Chondrocyte (in vitro differentiated cells): ENCODE results near the gene AK1. TPM values are rescaled to one million over a fixed set of nuclear protein-coding genes. Genes with fewer than 3 reads are reported as not detected.
"Not testable (repeated sequence)": the region's sequence is repeated elsewhere in the genome, so short reads cannot be mapped to it uniquely, and the experiment has no call there.

ENCODE experiments used
- DNase-seq: peaks from one replicate; pipeline ENCODE4 v3.0.0; 2021; ENCODE audit warnings: mixed read lengths, low spot score
- H3K27ac Mint-ChIP-seq: one replicate; pipeline ENCODE4 v1.8.0; 2021; ENCODE audit warnings: mild to moderate bottlenecking, moderate library complexity, mixed read lengths; ENCODE audit not compliant: unreplicated experiment
- H3K27me3 Mint-ChIP-seq: 2 replicates; pipeline ENCODE4 v1.8.0; 2021; ENCODE audit warnings: low read depth, mixed read lengths
- H3K36me3 Mint-ChIP-seq: 2 replicates; pipeline ENCODE4 v1.8.0; 2021; ENCODE audit warnings: low read depth, mixed read lengths
- H3K4me1 Mint-ChIP-seq: 2 replicates; pipeline ENCODE4 v1.8.0; 2021; ENCODE audit warnings: low read depth, mild to moderate bottlenecking, mixed read lengths
- H3K4me3 Mint-ChIP-seq: one replicate; pipeline ENCODE4 v1.8.0; 2021; ENCODE audit warnings: mild to moderate bottlenecking, moderate library complexity, mixed read lengths; ENCODE audit not compliant: unreplicated experiment
- H3K9me3 Mint-ChIP-seq: 2 replicates; pipeline ENCODE4 v1.8.0; 2021; ENCODE audit warnings: low read depth, mixed read lengths
- total RNA-seq: library from RNA; stranded (reverse); gene quantifications from 3 replicates; pipeline ENCODE4 v1.2.1, GENCODE V29; 2021
- TF ChIP-seq, protein P1 (sequence below): fragments of 200-600 bp; sonication (generic); IDR thresholded peaks from 2 replicates; pipeline ENCODE4 v1.5.0; 2021; ENCODE audit warnings: antibody characterized with exemption, mild to moderate bottlenecking, moderate library complexity

The AK1 gene
- total RNA-seq, 1 donor from 2014 or later: 77.2 TPM

DNA sequence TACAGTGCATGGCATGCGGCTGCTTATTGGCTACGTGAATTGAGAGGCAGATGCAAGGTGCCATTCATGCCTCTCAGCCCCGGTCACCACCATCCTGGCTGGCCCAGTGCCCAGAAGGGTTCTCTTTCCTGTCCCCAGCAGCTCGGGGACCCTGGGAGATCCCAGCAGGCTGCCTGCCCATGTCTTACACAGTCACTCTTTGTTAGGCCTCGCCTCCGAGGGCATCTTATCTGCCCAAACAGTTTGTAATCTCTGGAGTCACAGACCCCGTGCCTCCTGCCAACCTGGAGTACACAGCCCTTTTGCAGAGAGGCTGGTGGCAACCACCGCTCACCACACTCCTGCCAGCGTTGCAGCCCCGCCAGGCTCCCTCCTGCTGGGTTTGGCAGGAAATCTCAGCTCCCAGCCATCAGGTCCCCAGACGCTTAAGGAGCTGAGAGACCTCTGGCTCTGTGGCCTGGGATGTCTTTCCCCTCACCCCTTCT, 7.0 kb upstream of the AK1 start:
- Mint-ChIP-seq H3K4me3 (no peak overlapping the region), H3K4me1 (peaks cover 24% of the 10 kb centered on the region), H3K36me3 (peaks cover 15% of the 10 kb centered on the region), H3K27me3 (no peaks in the 10 kb centered on the region), H3K27ac (peak overlapping the region; percentile 87), H3K9me3 (no peaks in the 10 kb centered on the region)
- peak; percentile 82 for DNase-seq
- TF ChIP-seq, protein P1, sequence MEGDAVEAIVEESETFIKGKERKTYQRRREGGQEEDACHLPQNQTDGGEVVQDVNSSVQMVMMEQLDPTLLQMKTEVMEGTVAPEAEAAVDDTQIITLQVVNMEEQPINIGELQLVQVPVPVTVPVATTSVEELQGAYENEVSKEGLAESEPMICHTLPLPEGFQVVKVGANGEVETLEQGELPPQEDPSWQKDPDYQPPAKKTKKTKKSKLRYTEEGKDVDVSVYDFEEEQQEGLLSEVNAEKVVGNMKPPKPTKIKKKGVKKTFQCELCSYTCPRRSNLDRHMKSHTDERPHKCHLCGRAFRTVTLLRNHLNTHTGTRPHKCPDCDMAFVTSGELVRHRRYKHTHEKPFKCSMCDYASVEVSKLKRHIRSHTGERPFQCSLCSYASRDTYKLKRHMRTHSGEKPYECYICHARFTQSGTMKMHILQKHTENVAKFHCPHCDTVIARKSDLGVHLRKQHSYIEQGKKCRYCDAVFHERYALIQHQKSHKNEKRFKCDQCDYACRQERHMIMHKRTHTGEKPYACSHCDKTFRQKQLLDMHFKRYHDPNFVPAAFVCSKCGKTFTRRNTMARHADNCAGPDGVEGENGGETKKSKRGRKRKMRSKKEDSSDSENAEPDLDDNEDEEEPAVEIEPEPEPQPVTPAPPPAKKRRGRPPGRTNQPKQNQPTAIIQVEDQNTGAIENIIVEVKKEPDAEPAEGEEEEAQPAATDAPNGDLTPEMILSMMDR: no peak

DNA sequence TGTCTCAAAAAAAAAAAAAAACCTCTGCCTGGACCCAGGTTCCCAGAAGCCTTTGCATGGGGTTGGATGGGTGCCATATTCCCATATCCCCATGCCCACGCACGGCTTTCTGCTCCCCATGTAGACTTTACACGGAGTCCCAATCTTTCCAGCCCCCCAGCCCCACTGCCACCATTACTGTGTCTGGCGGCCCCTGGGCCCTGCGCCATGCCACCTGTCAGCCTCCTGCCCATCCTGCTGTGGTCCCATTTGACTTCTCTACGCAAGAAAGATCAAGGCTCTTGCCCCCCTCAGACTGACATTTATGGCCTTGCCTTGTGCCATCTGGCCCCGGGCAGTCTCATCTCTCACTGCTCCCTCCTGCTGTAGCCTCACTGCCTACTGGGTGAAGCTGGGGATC, 6.5 kb upstream of the AK1 start:
- H3K27ac Mint-ChIP-seq: peak overlapping the region; percentile 27
- H3K27me3 Mint-ChIP-seq: no peaks in the 10 kb centered on the region
- TF ChIP-seq, protein P1: no peak
- H3K4me1 Mint-ChIP-seq: peaks cover 24% of the 10 kb centered on the region
- H3K36me3 Mint-ChIP-seq: peaks cover 15% of the 10 kb centered on the region
- no peak for DNase-seq
- no peak overlapping the region for H3K4me3 Mint-ChIP-seq
- no peaks in the 10 kb centered on the region for H3K9me3 Mint-ChIP-seq

DNA sequence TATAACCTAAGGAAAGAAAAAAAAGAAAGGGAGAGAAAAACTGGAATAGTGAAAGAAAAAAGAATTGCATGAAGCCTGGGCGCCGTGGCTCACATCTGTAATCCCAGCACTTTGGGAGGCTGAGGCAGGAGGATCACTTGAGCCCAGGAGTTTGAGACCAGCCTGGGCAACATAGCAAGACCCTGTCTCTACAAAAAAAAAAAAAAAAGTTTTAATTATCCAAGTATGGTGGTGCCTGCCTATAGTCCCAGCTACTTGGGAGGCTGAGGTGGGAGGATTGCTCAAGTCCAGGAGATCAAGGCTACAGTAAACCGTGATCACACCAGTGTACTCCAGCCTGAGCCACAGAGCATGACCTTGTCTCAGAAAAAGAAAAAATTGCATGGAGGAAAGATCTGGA, 4.2 kb upstream of the AK1 start:
- not testable (repeated sequence) for H3K27ac Mint-ChIP-seq, H3K27me3 Mint-ChIP-seq, H3K36me3 Mint-ChIP-seq, H3K9me3 Mint-ChIP-seq, DNase-seq, H3K4me3 Mint-ChIP-seq
- peaks cover 39% of the 10 kb centered on the region for H3K4me1 Mint-ChIP-seq

DNA sequence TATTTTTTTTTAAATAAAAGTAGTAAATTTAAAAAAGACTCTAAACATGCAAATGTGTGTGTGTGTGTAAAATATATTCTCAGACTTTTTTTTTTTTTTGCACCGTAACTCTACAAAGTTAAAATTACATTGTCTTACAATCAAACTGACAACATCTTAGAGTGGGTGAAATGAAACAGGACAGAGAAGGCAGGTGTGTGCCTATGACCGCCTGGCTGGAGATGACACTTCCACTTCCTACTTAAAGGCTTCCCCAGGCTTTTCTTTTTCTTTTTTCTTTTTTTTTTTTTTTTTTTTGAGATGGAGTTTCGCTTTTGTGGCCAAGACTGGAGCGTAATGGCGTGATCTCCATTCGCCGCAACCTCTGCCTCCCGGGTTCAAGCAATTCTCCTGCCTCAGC, 2.7 kb upstream of the AK1 start:
- peaks cover 43% of the 10 kb centered on the region for H3K4me1 Mint-ChIP-seq
- TF ChIP-seq, protein P1: no peak
- H3K36me3 Mint-ChIP-seq: peaks cover 3% of the 10 kb centered on the region
- no peak overlapping the region for H3K27ac Mint-ChIP-seq
- no peaks in the 10 kb centered on the region for H3K27me3 Mint-ChIP-seq
- DNase-seq: no peak
- no peak overlapping the region for H3K4me3 Mint-ChIP-seq
- H3K9me3 Mint-ChIP-seq: no peaks in the 10 kb centered on the region

DNA sequence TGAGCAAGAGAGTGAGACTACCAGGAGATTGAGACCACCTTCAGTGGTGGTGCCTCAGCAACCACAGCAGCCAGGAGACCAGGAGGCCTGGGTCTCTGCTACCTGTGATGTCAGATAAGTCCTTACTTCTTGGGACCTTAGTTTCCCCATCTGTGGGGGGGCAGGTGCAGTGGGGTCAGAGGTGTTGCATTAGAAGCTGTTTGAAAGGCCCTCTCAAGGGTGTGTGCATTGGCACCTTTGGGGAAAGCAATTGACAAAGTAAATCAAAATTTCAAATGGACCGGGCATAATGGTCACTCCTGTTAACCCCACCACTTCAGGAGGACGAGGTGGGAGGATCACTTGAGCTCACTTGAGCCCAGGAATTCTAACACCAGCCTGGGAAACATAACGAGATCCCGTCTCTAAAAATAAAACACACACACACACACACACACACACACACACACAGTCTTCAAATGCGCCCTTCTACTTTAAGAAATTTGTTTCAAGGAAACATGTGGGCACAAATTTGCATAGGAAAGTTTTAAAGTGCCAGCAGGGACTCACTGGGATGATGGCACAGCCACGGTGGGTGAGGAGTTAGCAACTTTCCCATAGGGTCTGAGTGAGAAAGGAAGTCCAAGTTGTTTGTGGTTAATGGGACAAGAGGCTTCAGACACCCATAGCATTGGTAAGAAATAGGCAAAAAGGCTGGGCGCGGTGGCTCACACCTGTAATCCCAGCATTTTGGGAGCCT, 1.3 kb upstream of the AK1 start:
- H3K27me3 Mint-ChIP-seq: no peaks in the 10 kb centered on the region
- H3K27ac Mint-ChIP-seq: no peak overlapping the region
- TF ChIP-seq, protein P1: no peak
- DNase-seq: no peak
- no peaks in the 10 kb centered on the region for H3K36me3 Mint-ChIP-seq
- no peaks in the 10 kb centered on the region for H3K9me3 Mint-ChIP-seq
- no peak overlapping the region for H3K4me3 Mint-ChIP-seq
- H3K4me1 Mint-ChIP-seq: peaks cover 40% of the 10 kb centered on the region
